ENCODE measurements around the gene PPP2R5C.

PPP2R5C gene

DNA sequence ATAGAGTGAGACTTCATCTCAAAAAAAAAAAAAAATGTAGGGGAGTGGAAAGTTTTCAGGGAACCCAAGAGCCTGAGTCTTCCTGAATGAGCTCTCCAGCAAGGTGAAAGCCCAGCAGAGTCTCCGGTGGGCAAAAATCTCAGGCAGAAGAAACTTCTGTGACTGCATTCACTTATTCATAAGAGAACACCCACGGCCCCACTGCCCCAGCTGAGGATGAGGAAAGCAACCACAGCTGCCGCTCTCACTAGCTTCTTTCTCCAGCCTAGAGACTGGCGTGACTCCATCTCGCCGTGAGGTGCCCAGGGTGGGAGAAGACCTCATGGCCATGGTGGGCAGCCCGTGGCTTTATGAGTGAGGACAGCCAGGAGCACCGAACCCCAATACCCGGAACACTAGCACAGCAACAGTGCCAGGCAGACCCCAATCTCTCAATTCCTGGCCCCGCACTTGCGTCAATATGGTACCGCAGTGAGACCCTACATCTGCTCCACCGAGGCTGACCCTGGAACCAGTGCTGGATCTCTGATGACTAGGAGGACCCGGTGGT lies 173.2 kb downstream of the PPP2R5C start:
- Histone ChIP-seq H2BK15ac (ENCODE audit: low read depth, poor library complexity, severe bottlenecking) (no peak overlapping the region), H3K4me1 (ENCODE audit: control insufficient read depth, insufficient read depth, low read depth, low read length) (peaks cover 3% of the 10 kb centered on the region), H4K91ac (ENCODE audit: low read length) (no peak overlapping the region), H3K27me3 (ENCODE audit: control insufficient read depth in 1 of 2, insufficient read depth in 1 of 2, low read length in 2 of 2) (peaks cover 2 to 10% of the 10 kb centered on the region in 2 experiments), H3K79me1 (replicated peaks; ENCODE audit: low read length, poor library complexity, severe bottlenecking) (no peaks in the 10 kb centered on the region), H3K9ac (ENCODE audit: low read length) (no peak overlapping the region), H3K23ac (ENCODE audit: low read length in 2 of 2) (no peak overlapping the region), H3K27ac (ENCODE audit: low read length, poor library complexity, severe bottlenecking) (no peak overlapping the region), H2BK120ac (ENCODE audit: low read depth, low read length) (no peak overlapping the region), H2BK5ac (ENCODE audit: low read depth, low read length, poor library complexity, severe bottlenecking) (no peak overlapping the region), H3K36me3 (ENCODE audit: control insufficient read depth in 1 of 2, insufficient read depth in 2 of 2, low read depth in 1 of 2, low read length in 2 of 2) (no peaks in the 10 kb centered on the region), H3K4me2 (ENCODE audit: low read length, poor library complexity, severe bottlenecking) (no peak overlapping the region), H3K18ac (ENCODE audit: low read depth in 1 of 2, low read length in 2 of 2) (no peak overlapping the region), H2AFZ (ENCODE audit: low read depth, low read length) (no peak overlapping the region), H4K8ac (ENCODE audit: low read length) (no peak overlapping the region), H2AK5ac (ENCODE audit: low read length, severe bottlenecking) (no peak overlapping the region), H3K4ac (ENCODE audit: low read depth in 1 of 2, low read length in 2 of 2) (no peak overlapping the region), H2BK12ac (ENCODE audit: low read length in 2 of 2) (no peak overlapping the region), H3K9me3 (ENCODE audit: control insufficient read depth, low read length) (no peaks in the 10 kb centered on the region), H3K4me3 (ENCODE audit: insufficient read depth in 1 of 2, low read depth in 1 of 2, low read length in 2 of 2) (no peak overlapping the region), H3K14ac (ENCODE audit: low read length in 2 of 2) (no peak overlapping the region)
- 91% methylated on average over 14 of the region's 14 CpGs for WGBS
- no peak for DNase-seq

DNA sequence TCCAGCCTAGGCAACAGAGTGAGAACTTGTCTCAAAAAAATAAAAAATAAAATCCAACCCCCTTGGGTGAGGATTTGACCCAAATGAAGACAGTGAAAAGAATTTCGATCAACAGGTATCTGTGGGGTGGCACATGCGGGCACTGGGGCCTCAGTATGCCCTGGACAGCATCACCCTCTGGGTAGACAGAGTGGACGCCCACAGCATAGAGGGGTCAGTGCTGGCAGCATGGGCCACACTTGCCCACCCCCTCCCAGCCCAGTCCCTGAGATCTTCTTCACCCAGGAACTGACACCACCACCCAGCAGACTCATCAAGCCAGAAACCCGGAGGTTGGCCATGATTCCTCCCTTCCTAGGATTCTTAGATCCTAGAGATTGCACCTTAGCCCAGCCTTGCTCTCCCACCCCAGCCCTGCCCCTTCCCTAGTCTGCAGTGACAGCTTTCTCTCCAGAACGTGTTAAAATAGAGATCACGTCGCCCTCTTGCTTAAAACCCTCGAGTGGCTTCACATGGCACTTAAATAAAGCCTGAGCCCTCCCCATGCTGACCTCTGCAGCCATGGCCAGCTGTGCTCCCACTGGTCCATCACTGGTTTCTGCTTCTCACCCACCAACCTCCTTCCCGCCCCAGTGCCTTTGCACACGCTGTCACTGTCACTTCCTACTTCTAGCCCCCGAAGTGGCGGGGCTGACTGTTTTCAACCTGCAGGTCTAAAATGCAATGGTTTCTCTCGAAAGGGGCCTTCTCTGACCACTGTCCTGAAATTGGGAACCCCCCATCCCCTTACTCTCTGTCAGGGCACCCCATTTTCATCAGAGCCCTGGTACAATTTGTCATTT lies 176.6 kb downstream of the PPP2R5C start:
- Histone ChIP-seq H3K14ac (ENCODE audit: low read length in 2 of 2) (no peak overlapping the region), H2BK12ac (ENCODE audit: low read length in 2 of 2) (no peak overlapping the region), H2AFZ (ENCODE audit: low read depth, low read length) (no peak overlapping the region), H3K9ac (ENCODE audit: low read length) (no peak overlapping the region), H4K91ac (ENCODE audit: low read length) (no peak overlapping the region), H3K23ac (ENCODE audit: low read length in 2 of 2) (no peak overlapping the region), H4K8ac (ENCODE audit: low read length) (no peak overlapping the region), H2AK5ac (ENCODE audit: low read length, severe bottlenecking) (no peak overlapping the region), H3K27ac (ENCODE audit: low read length, poor library complexity, severe bottlenecking) (no peak overlapping the region), H3K4me1 (ENCODE audit: control insufficient read depth, insufficient read depth, low read depth, low read length) (peaks cover 3% of the 10 kb centered on the region), H3K18ac (ENCODE audit: low read depth in 1 of 2, low read length in 2 of 2) (no peak overlapping the region), H2BK15ac (ENCODE audit: low read depth, poor library complexity, severe bottlenecking) (no peak overlapping the region), H3K9me3 (ENCODE audit: control insufficient read depth, low read length) (no peaks in the 10 kb centered on the region), H3K27me3 (ENCODE audit: control insufficient read depth in 1 of 2, insufficient read depth in 1 of 2, low read length in 2 of 2) (peaks cover 5 to 8% of the 10 kb centered on the region in 2 experiments), H3K4me2 (ENCODE audit: low read length, poor library complexity, severe bottlenecking) (no peak overlapping the region), H2BK5ac (ENCODE audit: low read depth, low read length, poor library complexity, severe bottlenecking) (no peak overlapping the region), H3K4me3 (ENCODE audit: insufficient read depth in 1 of 2, low read depth in 1 of 2, low read length in 2 of 2) (no peak overlapping the region), H3K4ac (ENCODE audit: low read depth in 1 of 2, low read length in 2 of 2) (no peak overlapping the region), H3K79me1 (replicated peaks; ENCODE audit: low read length, poor library complexity, severe bottlenecking) (no peaks in the 10 kb centered on the region), H2BK120ac (ENCODE audit: low read depth, low read length) (no peak overlapping the region), H3K36me3 (ENCODE audit: control insufficient read depth in 1 of 2, insufficient read depth in 2 of 2, low read depth in 1 of 2, low read length in 2 of 2) (no peaks in the 10 kb centered on the region)
- DNase-seq, result no peak
- 57% methylated on average over 13 of the region's 13 CpGs for WGBS

- peaks cover 3% of the 10 kb centered on the region for H3K4me1 ChIP-seq (ENCODE audit: control insufficient read depth, insufficient read depth, low read depth, low read length)
- no peak overlapping the region for H2AFZ ChIP-seq (ENCODE audit: low read depth, low read length)
- H2AK5ac ChIP-seq (ENCODE audit: low read length, severe bottlenecking), result no peak overlapping the region
- no peaks in the 10 kb centered on the region for H3K79me1 ChIP-seq (replicated peaks; ENCODE audit: low read length, poor library complexity, severe bottlenecking)
- H3K36me3 ChIP-seq (ENCODE audit: control insufficient read depth in 1 of 2, insufficient read depth in 2 of 2, low read depth in 1 of 2, low read length in 2 of 2), result no peaks in the 10 kb centered on the region
- no peak overlapping the region for H4K91ac ChIP-seq (ENCODE audit: low read length)
- H2BK5ac ChIP-seq (ENCODE audit: low read depth, low read length, poor library complexity, severe bottlenecking), result no peak overlapping the region
- H3K14ac ChIP-seq (ENCODE audit: low read length in 2 of 2), result no peak overlapping the region
- WGBS, result 74% methylated on average over 5 of the region's 5 CpGs
- no peak overlapping the region for H3K4me3 ChIP-seq (ENCODE audit: insufficient read depth in 1 of 2, low read depth in 1 of 2, low read length in 2 of 2)
- H3K9ac ChIP-seq (ENCODE audit: low read length), result no peak overlapping the region
- H3K27ac ChIP-seq (ENCODE audit: low read length, poor library complexity, severe bottlenecking), result no peak overlapping the region
- H3K4me2 ChIP-seq (ENCODE audit: low read length, poor library complexity, severe bottlenecking), result no peak overlapping the region
- no peak overlapping the region for H2BK120ac ChIP-seq (ENCODE audit: low read depth, low read length)
- H4K8ac ChIP-seq (ENCODE audit: low read length), result no peak overlapping the region
- peaks cover 4 to 5% of the 10 kb centered on the region in 2 experiments for H3K27me3 ChIP-seq (ENCODE audit: control insufficient read depth in 1 of 2, insufficient read depth in 1 of 2, low read length in 2 of 2)
- DNase-seq, result no peak
- H3K4ac ChIP-seq (ENCODE audit: low read depth in 1 of 2, low read length in 2 of 2), result no peak overlapping the region
- no peak overlapping the region for H3K23ac ChIP-seq (ENCODE audit: low read length in 2 of 2)
- H2BK15ac ChIP-seq (ENCODE audit: low read depth, poor library complexity, severe bottlenecking), result no peak overlapping the region
- H3K18ac ChIP-seq (ENCODE audit: low read depth in 1 of 2, low read length in 2 of 2), result no peak overlapping the region
- no peaks in the 10 kb centered on the region for H3K9me3 ChIP-seq (ENCODE audit: control insufficient read depth, low read length)
- no peak overlapping the region for H2BK12ac ChIP-seq (ENCODE audit: low read length in 2 of 2)
These were observed 178.2 kb downstream of the PPP2R5C start for GRCh38 chr14:101939646-101940170.

- Histone ChIP-seq H3K4me1 (ENCODE audit: control insufficient read depth, insufficient read depth, low read depth, low read length) (peaks cover 8% of the 10 kb centered on the region), H3K9ac (ENCODE audit: low read length) (no peak overlapping the region), H2BK12ac (ENCODE audit: low read length in 2 of 2) (no peak overlapping the region), H3K18ac (ENCODE audit: low read depth in 1 of 2, low read length in 2 of 2) (no peak overlapping the region), H2BK15ac (ENCODE audit: low read depth, poor library complexity, severe bottlenecking) (no peak overlapping the region), H3K9me3 (ENCODE audit: control insufficient read depth, low read length) (no peaks in the 10 kb centered on the region), H2AK5ac (ENCODE audit: low read length, severe bottlenecking) (no peak overlapping the region), H3K4me3 (ENCODE audit: insufficient read depth in 1 of 2, low read depth in 1 of 2, low read length in 2 of 2) (no peak overlapping the region), H3K14ac (ENCODE audit: low read length in 2 of 2) (no peak overlapping the region), H2BK5ac (ENCODE audit: low read depth, low read length, poor library complexity, severe bottlenecking) (no peak overlapping the region), H3K27ac (ENCODE audit: low read length, poor library complexity, severe bottlenecking) (no peak overlapping the region), H3K4me2 (ENCODE audit: low read length, poor library complexity, severe bottlenecking) (no peak overlapping the region), H3K36me3 (ENCODE audit: control insufficient read depth in 1 of 2, insufficient read depth in 2 of 2, low read depth in 1 of 2, low read length in 2 of 2) (no peaks in the 10 kb centered on the region), H3K23ac (ENCODE audit: low read length in 2 of 2) (no peak overlapping the region), H4K91ac (ENCODE audit: low read length) (no peak overlapping the region), H4K8ac (ENCODE audit: low read length) (no peak overlapping the region), H3K27me3 (ENCODE audit: control insufficient read depth in 1 of 2, insufficient read depth in 1 of 2, low read length in 2 of 2) (peaks cover 3 to 4% of the 10 kb centered on the region in 2 experiments), H3K4ac (ENCODE audit: low read depth in 1 of 2, low read length in 2 of 2) (no peak overlapping the region), H3K79me1 (replicated peaks; ENCODE audit: low read length, poor library complexity, severe bottlenecking) (peaks cover 11% of the 10 kb centered on the region), H2BK120ac (ENCODE audit: low read depth, low read length) (no peak overlapping the region), H2AFZ (ENCODE audit: low read depth, low read length) (no peak overlapping the region)
- 79% methylated on average over 4 of the region's 5 CpGs for whole genome bisulfite sequencing
- DNase-seq, result no peak
These were observed 182.9 kb downstream of the PPP2R5C start for GRCh38 chr14:101944451-101944850.

Measured in mesenchymal stem cell (in vitro differentiated cells and primary cell).